Fibroblast of skin of abdomen (primary cell): ENCODE data around the gene TMEM87B. TPM values are rescaled to one million over a fixed set of nuclear protein-coding genes. Genes with fewer than 3 reads are reported as not detected.

Source experiments
- DNase-seq: peaks from one replicate; pipeline ENCODE4 v3.0.0-alpha.2; 2013
- polyA plus RNA-seq, 2 experiments: library from polyadenylated mRNA; unstranded; fragments of 120-200 nt; gene quantifications; one replicate each; pipeline ENCODE4 v1.2.1, GENCODE V29; 2013; ENCODE audit not compliant: insufficient read length in 2 of 2

TMEM87B gene, protein sequence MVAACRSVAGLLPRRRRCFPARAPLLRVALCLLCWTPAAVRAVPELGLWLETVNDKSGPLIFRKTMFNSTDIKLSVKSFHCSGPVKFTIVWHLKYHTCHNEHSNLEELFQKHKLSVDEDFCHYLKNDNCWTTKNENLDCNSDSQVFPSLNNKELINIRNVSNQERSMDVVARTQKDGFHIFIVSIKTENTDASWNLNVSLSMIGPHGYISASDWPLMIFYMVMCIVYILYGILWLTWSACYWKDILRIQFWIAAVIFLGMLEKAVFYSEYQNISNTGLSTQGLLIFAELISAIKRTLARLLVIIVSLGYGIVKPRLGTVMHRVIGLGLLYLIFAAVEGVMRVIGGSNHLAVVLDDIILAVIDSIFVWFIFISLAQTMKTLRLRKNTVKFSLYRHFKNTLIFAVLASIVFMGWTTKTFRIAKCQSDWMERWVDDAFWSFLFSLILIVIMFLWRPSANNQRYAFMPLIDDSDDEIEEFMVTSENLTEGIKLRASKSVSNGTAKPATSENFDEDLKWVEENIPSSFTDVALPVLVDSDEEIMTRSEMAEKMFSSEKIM
- polyA plus RNA-seq (2013, experiment 1 of 2; ENCODE audit: insufficient read length) = 25.7 TPM
- polyA plus RNA-seq (2013, experiment 2 of 2; ENCODE audit: insufficient read length) = 23.9 TPM

DNA sequence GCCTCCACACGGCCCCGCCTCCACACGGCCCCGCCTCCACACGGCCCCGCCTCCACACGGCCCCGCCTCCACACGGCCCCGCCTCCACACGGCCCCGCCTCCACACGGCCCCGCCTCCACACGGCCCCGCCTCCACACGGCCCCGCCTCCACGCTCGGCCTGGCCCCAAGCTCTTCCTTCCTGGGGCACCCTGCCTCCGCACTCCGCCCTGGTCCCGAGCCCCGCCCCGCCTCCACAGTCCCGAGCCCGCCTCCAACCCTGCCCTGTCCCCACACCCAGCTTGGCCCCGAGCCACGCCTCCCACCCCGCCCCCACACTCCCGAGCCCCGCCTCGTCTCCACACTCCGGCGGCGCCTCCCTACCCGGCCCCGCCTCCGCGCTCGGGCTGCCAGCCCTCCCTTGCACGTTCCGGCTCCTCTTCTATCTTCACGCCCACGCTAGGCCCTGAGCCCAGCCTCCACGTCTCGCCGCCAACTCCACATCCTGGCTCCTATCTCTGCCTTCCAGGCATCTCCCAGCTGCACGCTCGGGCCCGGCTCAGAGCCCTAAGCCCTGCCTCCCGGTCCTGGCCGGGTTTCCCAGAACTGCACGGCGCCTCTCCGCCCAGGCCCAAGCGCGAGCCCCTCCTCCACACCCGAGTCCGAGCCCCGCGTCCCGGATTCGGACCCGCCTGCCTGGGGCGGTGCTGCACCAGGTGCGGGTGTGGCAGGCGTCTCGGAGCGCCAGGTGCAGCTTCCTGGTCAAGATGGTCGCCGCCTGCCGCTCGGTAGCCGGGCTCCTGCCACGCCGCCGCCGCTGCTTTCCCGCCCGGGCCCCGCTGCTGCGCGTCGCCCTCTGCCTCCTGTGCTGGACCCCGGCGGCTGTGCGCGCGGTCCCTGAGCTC is at the start of gene TMEM87B:
TMEM87B (plus strand) TSS at position 423 of the 883 bp plus-strand sequence; CDS start at position 746, 323 bp downstream.
- peak; percentile 98 for DNase-seq

DNA sequence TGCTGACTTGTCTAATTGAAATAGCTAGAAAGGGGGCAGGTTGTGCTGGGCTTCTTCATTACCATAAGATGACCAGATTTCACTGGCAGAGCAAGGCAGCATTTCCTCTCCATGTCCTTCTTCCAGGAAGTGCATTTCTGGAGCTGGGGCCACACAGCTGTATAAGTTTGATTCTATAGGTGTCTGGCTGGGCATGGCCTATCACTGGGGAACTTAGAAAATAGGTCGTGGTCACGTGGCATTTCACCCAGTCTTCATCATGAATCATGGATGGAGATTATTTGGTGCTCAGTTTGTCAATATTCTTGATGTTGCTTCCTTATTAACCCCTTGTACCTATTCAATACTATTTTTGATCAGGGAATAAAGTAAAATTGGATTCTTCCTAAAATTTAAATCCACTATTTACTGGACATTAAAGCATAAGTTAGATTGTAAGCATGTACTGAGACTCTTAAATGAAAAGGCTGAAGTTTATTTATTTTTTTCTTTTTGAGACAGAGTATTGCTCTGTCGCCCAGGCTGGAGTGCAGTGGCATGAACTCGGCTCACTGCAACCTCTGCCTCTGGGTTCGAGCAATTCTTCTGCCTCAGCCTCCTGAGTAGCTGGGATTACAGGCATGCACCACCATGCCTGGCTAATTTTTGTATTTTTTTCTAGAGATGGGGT is 49.5 kb upstream of the TMEM87B start:
- no peak for DNase-seq

DNA sequence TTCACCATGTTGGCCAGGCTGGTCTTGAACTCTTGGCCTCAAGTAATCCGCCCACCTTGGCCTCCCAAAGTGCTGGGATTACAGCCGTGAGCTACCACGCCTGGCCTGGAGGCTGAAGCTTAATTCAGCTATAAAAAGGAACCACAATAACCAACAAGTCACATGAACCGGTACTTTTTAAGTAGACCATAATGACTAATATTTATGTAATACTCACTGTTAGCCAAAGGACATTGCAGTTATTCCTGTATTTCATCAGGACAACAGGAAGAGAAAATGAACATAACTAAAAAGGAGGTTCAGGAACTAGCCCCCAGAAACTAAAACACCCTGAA is 49.0 kb upstream of the TMEM87B start:
- peak; percentile 10 for DNase-seq

DNA sequence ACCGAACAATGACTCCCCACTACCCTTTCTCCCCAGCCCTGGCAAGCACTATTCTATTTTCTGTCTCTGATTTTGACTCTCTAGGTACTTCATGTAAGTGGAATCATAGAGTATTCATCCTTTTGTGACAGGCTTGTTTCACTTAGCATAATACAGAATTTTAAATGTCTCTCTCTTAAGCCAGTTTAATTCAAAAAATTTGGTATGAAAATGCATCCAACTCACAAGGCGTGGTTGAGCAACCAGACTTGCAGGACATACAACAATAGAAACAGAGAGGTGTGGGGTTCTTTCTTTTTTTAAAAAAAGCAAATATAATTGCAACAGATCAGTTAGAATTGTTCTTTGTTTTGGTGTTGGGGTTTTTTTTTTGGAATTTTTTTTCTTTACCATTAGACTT is 47.6 kb upstream of the TMEM87B start:
- no peak for DNase-seq

DNA sequence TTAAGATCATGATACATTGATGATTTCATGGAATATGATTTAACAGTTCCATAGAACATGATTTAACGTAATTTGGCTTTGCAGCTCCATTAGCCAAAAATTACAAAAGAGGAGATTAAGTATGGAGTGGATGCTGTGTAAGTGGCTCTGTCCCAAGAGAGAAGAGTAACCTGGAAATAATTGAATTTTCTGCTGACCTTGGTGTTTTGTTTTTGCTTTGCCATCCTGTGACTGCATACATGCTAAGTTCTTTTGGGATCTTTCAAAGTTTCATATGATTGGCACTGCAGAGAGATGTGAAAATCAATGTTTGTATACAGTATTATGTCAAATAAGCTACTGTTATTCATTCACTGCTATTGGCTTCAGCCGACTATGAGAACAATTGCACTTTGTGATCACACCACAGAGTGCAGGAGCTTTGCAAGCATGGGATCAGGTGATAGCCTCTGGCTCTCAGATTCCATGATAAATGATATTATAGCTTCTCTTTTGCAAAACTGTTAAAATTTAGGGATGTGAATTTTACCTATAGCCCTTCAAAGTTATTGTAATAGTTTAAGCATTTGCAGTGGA is 46.1 kb upstream of the TMEM87B start:
- no peak for DNase-seq

DNA sequence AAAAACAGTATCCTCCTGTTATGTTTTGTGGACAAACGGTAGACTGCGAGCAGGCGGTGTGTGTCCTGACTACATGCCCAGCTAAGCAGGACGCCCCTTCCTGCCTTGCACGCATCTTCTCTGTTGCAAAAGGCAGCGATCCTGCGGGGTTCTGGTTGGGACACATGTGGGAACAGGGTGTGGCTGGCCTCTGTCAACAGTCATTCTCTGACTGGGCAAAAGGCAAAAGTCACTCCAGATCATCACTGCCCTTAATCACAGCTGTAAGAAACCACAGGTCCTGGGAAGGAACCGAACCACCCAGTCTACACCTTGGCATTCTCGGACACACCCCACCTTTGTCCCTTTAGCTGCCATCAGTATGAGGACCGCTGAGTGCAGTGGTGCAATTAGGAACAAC is 44.3 kb upstream of the TMEM87B start:
- no peak for DNase-seq

DNA sequence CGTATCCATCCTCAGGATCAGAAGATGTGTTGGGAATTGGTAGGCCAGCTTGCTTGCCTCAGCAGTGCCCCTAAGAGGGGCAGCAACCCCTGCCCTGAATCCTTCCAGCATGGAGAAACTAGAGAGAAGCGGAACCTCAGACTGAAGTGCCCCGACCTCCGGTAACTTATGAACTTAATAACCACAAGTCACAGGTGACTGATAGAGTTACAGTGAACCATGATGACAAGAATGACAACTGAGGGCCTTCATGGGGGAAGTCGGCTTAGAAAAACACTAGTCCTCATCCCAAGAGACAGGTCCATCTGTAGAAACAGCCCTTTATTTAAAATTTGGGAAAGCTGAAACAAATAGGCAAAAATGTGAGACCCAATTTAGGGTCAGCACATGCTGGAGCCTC is 42.5 kb upstream of the TMEM87B start:
- DNase-seq = no peak

DNA sequence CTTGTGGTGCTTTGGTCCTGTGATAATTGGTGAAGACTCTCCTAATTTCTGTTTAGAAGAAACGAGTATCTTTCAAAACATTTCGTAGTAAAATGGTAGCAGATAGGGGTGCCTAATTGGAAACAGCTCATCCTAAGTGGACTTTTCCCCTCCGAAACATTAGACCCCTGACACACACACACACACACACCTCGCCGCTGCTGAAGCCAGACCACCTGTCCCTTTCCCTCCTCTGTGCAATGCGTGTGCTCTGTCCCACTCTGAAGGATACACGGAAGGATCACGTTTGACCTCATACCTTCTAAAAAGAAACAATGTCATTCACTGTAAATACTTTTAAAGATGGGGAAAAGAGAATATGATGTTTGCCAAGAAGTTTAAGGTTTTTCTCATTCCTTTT is 36.2 kb upstream of the TMEM87B start:
- DNase-seq = no peak

DNA sequence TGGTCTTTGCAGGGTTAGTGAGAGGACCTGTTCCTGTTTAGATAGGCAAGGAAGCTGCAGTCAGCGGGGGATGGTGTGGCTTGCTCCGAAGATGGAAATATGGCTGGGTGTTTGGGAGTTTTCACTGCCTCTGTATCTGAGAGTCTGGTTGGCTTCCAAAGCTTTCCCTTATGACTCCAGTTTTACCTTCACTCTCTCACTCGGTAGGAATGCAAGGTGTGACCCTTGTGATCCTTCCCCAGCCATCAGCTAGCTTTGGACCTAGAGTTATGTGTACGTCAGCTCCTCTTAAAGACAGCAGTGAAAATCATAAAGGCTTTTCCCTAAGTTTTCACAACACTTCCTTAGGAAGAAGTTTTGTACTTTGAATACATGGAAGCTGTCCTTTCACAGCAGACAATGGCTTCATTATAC is 35.5 kb upstream of the TMEM87B start:
- DNase-seq = no peak

DNA sequence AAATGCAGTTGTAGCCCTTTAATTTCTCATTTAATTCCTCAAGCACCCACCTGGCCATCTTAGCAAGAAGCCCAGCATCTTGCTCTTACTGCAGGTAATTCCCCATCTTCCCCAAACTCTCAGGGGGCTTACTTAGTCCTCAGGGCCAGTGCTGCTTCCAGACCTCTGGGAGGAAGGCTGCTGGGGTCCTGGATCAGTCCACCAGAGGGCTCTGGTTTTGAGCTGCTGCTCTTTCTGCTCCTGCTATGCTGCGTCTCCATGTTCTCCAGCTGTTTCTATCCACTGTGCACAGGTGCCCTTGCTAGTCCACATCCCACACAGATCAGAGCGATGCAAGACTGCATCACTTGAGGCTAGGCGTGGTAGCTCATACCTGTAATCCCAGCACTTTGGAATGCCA is 34.5 kb upstream of the TMEM87B start:
- DNase-seq = no peak

DNA sequence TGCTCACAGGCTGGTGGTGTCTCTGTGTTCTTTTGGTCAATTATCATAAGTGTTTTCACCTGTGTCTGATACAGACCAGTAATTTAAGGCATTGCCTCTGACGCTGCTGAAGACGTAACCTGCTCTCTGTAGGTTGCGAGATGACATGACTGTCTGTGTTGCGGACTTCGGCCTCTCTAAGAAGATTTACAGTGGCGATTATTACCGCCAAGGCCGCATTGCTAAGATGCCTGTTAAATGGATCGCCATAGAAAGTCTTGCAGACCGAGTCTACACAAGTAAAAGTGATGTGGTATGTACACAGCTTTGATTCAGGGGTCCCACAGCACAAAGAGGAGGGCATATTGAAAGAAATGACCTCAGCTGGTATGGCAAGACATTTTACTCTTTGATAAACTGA is 33.8 kb upstream of the TMEM87B start:
- DNase-seq = no peak

DNA sequence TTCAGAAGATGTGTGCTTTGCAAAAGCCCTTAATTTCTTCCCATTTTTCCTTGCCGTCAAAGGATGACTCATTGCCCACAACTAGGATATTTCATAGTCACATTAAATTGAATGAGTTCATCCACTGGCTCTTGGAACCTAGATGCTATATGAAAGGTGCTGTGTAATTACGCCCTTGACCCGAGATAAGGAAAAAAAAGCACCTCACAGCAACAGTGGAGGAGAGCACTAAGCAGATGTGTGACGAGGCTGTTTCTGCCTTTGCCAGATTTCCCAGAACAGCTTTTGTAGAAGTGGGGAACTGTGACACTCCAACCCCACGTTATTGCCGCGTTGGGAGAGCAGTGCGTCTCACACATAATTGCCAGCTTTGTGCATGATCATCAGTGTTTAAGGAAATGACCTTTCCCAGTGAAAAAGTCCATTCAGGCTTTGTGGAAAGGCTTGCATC is 33.3 kb upstream of the TMEM87B start:
- DNase-seq = peak; percentile 46

DNA sequence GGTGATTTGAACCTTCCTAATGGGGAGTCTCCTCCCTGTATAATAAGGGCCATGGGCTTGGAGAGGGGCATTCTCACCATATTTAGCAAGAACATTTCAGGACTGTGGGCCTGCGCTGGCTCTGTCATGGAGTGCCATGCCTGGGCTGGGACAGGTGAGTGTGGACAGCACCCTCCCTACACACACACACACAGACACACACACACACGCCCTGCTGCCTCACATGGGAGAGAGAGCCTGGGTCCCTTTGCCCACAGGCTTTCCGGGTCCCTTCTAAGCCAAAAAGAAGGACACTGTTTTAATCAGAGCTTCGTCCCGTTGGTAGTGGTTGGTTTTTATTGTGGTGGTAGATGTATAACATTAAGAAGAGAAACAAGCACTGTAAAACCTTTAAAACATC is 31.4 kb upstream of the TMEM87B start:
- DNase-seq = no peak

DNA sequence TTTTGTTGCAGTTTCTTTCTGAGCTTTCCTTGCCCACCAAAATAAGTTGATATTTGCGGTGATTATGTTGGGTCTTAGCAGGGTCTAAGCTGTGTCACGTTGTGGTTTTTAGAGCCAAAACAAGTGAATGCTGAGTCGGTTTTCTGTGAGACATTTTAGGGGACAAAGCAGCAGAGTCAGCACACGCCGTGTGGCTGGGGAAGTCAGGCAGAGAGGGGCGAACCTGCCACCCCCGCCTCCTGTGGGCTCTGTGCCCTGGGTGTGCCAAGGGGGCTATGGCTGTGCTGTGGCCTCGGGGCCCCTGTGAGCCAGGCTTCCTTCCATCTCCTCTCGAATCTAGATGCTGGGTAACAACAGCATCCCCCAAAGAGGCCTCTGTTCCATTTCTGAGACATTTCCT is 30.8 kb upstream of the TMEM87B start:
- DNase-seq = no peak

DNA sequence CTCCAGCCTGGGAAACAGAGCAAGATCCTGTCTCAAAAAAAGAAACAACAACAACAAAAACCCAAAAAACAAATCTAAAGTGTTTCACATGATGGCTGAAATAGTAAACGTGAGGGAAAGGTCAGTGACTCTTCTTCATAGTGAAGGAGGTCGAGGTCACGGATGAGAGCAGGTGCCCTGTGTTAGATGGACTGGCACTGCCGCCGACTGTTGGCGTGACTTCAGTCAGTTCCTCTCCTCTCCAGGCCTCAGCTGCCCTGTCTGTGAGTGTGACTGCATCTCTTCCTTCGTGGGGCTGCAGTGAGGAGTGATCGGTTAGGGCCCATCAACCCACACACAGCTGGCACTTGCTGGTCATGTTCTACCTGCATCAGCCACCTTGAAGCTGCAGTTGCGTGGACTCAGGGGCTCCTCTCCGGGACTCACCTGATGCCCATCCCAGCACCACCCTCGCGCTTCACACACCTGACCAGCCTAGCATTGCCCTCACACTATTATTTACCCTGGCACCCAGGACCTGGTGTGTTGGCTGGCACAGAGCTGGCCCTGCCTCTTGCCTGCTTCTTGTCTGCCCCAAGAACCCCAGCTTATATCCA is 30.1 kb upstream of the TMEM87B start:
- no peak for DNase-seq

DNA sequence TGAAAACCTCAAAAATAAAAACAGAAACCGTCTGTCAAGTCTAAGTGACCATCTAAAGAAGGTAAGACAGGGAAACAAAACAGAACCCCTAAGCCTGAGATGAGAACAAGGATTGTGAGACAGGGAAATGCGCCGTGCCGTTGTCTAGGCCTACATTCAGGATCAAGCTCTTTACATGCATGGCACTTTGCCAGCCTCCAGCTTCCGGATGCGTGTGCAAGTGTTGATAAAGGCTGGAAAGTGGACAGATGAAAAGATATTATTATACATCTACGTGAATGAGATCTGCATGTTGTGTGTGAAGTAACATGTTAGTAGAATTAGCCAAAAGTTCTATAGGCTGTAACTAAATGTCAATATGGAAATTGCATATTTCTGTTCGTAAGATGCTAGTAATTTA is 28.6 kb upstream of the TMEM87B start:
- no peak for DNase-seq

DNA sequence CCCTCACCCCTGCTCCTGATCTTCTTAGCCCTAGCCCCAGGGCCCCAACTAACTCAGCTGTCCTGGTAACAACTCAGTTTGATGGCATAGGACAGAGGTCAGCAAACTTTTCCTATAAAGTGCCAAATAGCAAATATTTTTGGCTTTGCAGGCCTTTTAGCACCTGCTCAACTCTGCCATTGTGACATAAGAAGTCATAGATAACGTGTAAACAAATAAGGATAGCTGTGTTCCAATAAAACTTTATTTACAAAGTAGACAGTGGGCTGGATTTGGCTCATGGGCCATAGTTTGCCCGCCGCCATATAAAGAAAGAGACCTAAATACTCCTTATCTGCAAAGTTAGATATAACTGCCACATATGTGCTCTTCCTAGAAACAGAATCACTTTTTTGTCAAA is 27.3 kb upstream of the TMEM87B start:
- no peak for DNase-seq

DNA sequence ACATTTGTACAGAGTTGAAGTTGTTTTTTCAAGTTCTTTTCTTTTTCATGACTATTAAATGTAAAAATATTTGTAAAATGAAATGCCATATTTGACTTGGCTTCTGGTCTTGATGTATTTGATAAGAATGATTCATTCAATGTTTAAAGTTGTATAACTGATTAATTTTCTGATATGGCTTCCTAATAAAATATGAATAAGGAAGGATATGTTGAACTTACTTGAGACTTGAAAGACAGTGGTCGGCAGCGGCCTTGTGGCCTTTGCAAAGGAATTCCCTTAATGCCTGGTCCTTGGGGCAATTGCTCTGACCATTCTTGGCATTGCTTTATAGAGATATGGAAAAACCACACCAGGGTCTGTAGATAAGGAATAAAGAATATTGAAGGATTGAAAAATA is 25.9 kb upstream of the TMEM87B start:
- DNase-seq = no peak

DNA sequence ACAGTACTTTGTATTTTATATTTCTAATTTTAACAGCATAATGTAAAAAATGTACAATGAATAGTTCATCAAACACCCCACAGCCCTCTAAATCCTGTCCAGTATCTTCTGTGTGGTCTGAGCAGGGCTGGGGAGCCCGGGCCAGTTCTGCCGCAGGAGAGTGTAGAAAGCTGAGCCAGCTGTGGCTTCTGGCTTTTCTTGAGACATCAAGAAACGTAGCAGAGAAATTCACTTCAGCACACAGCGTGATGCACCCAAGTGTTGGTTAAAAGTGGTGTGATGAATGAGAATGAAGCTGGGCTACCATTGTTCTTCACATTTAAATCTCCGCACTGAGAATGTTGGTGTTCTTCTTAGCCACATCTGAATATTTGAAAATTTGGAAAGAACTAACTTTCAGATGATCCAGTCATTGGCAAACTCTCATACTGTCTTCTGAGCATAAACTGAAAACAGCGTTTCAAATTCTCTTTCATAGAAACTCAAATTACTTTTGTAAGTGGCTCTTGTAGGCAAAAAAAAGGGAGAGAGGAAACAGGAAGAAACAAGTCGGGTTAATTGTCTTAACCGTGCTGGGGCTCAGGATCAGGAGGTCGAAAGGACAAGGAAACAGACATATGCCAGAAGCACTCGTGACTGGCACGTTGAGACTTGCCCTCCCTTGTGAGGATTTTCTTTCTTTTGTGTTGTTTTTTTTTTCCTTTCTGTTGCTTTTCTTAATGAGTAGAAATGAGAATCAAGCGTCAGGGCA is 23.4 kb upstream of the TMEM87B start:
- DNase-seq = peak; percentile 5

DNA sequence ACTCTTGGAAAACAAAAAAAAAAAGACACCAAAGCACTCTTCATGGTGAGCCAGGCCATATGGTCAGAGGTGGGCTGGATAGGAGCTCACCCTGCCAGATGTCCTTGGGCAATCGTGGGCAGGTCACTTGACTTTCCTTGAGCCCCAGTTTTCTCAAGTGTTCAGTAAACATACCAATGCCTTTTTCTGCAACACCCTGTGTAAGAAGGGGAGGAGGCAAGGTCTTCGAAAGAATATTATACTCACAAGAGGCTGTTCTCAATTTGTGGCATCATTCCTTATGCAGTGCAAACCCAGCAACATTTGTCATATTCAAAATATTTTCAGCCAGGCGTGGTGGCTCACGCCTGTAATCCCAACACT is 22.9 kb upstream of the TMEM87B start:
- DNase-seq = peak; percentile 15
